Transverse colon (tissue), 4 donors: ENCODE measurements around the gene RASL10A. TPM values are rescaled to one million over a fixed set of nuclear protein-coding genes. Genes with fewer than 3 reads are reported as not detected.
A peak's percentile ranks its signal among the peaks of the same experiment; 100 is the strongest.

ENCODE experiments used
- DNase-seq: peaks from one replicate; pipeline ENCODE4 v3.0.0-alpha.2; 2019
- H3K27ac ChIP-seq, 4 donors: fragments of 200-600 bp; sonication (generic); 2 replicates each; pipeline ENCODE4 v1.5.1; 2016 to 2018; ENCODE audit warnings: inconsistent platforms in 4 of 4
- H3K27me3 ChIP-seq: fragments of 200-600 bp; sonication (generic); 2 replicates; pipeline ENCODE4 v1.5.1; 2017; ENCODE audit warnings: inconsistent platforms
- H3K36me3 ChIP-seq, 4 donors: fragments of 200-600 bp; sonication (generic); 2 replicates each; pipeline ENCODE4 v1.5.1; 2017 to 2019; ENCODE audit warnings: inconsistent platforms in 4 of 4
- H3K4me1 ChIP-seq, 4 donors: fragments of 200-600 bp; sonication (generic); 2 replicates each; pipeline ENCODE4 v1.5.1; 2017 to 2020; ENCODE audit warnings: inconsistent platforms in 4 of 4
- H3K4me3 ChIP-seq, 4 donors: fragments of 200-600 bp; sonication (generic); 1 replicate in 1 of 4; 2 replicates in 3 of 4; pipeline versions ENCODE4 v1.5.1 to v1.6.1; 2017 to 2019; ENCODE audit warnings: inconsistent platforms in 4 of 4
- H3K9me3 ChIP-seq, 2 donors: fragments of 200-600 bp; sonication (generic); 2 replicates each; pipeline ENCODE4 v1.5.1; 2017 to 2019; ENCODE audit warnings: inconsistent platforms in 2 of 2
- EP300 ChIP-seq: sonication (generic); formaldehyde crosslinking; IDR thresholded peaks from one replicate; pipeline ENCODE4 v1.6.1; 2017; ENCODE audit warnings: antibody characterized with exemption, low read depth
- POLR2A ChIP-seq: fragments of 450-650 bp; IDR thresholded peaks from one replicate; pipeline ENCODE4 v1.6.1; 2016; ENCODE audit warnings: antibody characterized with exemption, mild to moderate bottlenecking, moderate library complexity
- POLR2AphosphoS5 ChIP-seq, 3 donors: sonication (generic); formaldehyde crosslinking; IDR thresholded peaks; one replicate each; pipeline ENCODE4 v1.6.1; 2016; ENCODE audit warnings: antibody characterized with exemption in 3 of 3
- WGBS, 2 donors: methylation state at CpG; one replicate each; pipeline ENCODE4 v1.1.5; 2018; ENCODE audit warnings: low coverage in 1 of 2; 5-methylcytosine and 5-hydroxymethylcytosine counted together
- in situ Hi-C, 4 donors: fragments of 200-750 bp; cut with MboI; loops; one replicate each; pipeline versions ENCODE4 v1.15.0 to v1.15.1; 2017; ENCODE audit warnings: low sequenced_read_pairs in 3 of 4, low pct_ligation_motif_present in 1 of 4, low pct_unique_long_range_greater_than_20kb in 1 of 4
- intact Hi-C: fragments of 100-400 bp; cut with DNase I; formaldehyde crosslinking; loops from one replicate; pipeline ENCODE4 v1.15.1; 2023; ENCODE audit warnings: low total_unique reads
- total RNA-seq, 4 donors: library from RNA; depleted of rRNA; stranded (reverse); fragments of >200 nt; gene quantifications; one replicate each; pipeline ENCODE4 v1.1.0, GENCODE V29; 2016
- TF ChIP-seq, protein P1 (sequence below), 5 experiments: fragments of 200-600 bp in 3 of 5; fragments of 450-650 bp in 2 of 5; sonication (generic) in 3 of 5; IDR thresholded peaks; 1 replicate in 2 of 5; 2 replicates in 3 of 5; pipeline ENCODE4 v1.5.1; 2016 to 2017; ENCODE audit warnings: antibody characterized with exemption in 5 of 5, inconsistent platforms in 3 of 5, mild to moderate bottlenecking in 2 of 5, moderate library complexity in 1 of 5

The RASL10A gene
- total RNA-seq, 4 donors from 2014 or later = 1.2 to 5.0 (median 2.4) TPM; not detected in 1

DNA sequence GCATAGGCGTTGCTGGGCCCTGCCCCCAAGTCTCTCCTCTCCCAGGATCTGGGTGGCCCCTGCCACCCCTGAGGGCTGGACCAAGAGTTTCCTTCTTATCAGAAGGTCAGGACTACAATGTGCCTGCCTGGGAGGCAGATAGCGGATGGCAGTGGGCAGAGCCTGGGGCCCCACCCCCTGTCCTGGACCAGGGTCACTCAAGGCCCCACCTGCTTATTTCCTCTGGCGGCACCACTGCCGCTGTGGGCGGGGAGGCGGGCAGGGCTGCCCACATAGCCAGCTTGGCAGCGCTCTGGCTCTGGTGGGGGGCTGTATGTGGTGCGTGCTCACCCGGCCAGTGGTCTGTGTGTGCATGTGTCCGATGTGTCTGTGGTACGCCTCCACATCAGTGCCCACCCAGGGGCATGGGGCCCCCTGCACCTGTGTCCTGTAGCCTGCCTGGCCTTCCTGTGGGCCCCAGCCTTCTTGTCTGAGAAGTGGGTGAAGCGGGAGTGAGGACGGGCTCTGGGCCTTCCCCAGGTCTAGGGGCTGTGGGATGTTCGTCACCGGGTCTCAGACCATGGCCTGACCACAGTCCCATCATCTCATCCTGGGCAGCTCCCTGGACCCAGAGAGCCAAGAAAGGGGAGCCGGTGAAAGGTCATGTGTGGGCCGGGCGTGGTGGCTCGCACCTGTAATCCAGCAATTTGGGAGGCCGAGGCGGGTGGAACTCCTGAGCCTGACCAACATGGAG, 6.0 kb downstream of the RASL10A start:
- in situ Hi-C loops = no loop called here
- peaks cover 54 to 80% (median 66%) of the 10 kb centered on the region in 4 donors for H3K4me1 ChIP-seq
- H3K36me3 ChIP-seq = no peaks in the 10 kb centered on the region
- intact Hi-C loops = no loop called here
- WGBS, 2 donors = 70% methylated on average over 20 of the region's 21 CpGs; no CpG with 5 or more reads in 1 of the 2 donors
- H3K4me3 ChIP-seq = no peak overlapping the region
- DNase-seq = peak; percentile 50
- H3K27ac ChIP-seq = peak overlapping the region; percentile 84 to 96 (median 90)
- H3K9me3 ChIP-seq = no peaks in the 10 kb centered on the region
- peaks cover 13% of the 10 kb centered on the region for H3K27me3 ChIP-seq
- TF ChIP-seq POLR2AphosphoS5 (IDR thresholded peaks at IDR 0.05) (no peak), EP300 (no peak), POLR2A (no peak)
- TF ChIP-seq, protein P1, sequence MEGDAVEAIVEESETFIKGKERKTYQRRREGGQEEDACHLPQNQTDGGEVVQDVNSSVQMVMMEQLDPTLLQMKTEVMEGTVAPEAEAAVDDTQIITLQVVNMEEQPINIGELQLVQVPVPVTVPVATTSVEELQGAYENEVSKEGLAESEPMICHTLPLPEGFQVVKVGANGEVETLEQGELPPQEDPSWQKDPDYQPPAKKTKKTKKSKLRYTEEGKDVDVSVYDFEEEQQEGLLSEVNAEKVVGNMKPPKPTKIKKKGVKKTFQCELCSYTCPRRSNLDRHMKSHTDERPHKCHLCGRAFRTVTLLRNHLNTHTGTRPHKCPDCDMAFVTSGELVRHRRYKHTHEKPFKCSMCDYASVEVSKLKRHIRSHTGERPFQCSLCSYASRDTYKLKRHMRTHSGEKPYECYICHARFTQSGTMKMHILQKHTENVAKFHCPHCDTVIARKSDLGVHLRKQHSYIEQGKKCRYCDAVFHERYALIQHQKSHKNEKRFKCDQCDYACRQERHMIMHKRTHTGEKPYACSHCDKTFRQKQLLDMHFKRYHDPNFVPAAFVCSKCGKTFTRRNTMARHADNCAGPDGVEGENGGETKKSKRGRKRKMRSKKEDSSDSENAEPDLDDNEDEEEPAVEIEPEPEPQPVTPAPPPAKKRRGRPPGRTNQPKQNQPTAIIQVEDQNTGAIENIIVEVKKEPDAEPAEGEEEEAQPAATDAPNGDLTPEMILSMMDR (IDR thresholded peaks at IDR 0.05) = no peak

DNA sequence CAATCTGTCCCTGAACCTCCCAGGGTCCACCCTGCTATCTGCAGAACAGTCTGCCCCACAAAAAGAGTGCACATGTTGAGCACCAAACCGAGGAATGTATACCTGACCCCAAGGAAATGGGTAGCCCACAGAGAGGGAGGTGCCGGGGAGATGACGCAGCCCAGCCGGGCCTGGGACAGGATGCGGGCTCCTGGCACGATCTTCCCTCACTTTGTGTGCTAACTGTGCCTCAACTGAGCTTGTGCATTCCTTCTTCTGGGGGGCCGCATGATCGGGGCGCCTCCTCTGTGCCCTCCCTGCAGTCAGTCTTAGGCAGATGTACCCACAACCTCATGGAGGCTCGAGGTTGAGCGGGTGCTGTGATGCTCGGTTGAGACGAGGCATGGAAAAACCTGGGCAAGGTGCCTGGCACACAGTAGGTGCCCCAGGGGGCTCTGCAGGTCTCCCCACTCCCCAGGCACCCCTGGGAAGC, 6.7 kb downstream of the RASL10A start:
- TF ChIP-seq EP300 (no peak), POLR2A (no peak), POLR2AphosphoS5 (IDR thresholded peaks at IDR 0.05) (no peak)
- TF ChIP-seq, protein P1 (IDR thresholded peaks at IDR 0.05) = no peak
- in situ Hi-C loops = no loop called here
- peak; percentile 50 for DNase-seq
- Histone ChIP-seq H3K9me3 (no peaks in the 10 kb centered on the region), H3K4me3 (no peak overlapping the region), H3K27ac (peak overlapping the region; percentile 84 to 96 (median 90)), H3K4me1 (peaks cover 47 to 74% (median 59%) of the 10 kb centered on the region in 4 donors), H3K36me3 (no peaks in the 10 kb centered on the region), H3K27me3 (peaks cover 7% of the 10 kb centered on the region)
- WGBS, 2 donors = 61% methylated on average over 10 of the region's 13 CpGs; no CpG with 5 or more reads in 1 of the 2 donors
- intact Hi-C loops = no loop called here

DNA sequence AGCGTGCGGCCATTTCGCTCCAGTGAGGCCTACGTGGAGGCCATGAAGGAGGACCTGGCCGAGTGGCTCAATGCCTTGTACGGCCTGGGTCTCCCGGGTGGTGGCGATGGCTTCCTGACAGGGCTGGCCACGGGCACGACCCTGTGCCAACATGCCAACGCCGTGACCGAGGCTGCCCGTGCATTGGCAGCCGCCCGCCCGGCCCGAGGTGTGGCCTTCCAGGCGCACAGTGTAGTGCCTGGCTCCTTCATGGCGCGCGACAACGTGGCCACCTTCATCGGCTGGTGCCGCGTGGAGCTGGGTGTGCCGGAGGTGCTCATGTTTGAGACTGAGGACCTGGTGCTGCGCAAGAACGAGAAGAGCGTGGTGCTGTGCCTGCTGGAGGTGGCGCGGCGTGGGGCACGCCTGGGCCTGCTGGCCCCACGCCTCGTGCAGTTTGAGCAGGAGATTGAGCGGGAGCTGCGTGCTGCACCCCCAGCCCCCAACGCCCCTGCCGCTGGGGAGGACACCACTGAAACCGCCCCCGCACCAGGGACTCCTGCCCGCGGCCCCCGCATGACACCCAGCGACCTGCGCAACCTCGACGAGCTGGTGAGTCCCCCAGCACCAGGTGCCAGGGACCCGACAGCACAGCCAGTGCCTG, 7.2 kb downstream of the RASL10A start:
- TF ChIP-seq EP300 = no peak
- TF ChIP-seq, protein P1 (IDR thresholded peaks at IDR 0.05) = no peak
- TF ChIP-seq POLR2AphosphoS5 (IDR thresholded peaks at IDR 0.05) = no peak
- TF ChIP-seq POLR2A = no peak
- intact Hi-C loops = no loop called here
- Histone ChIP-seq H3K27ac (peak overlapping the region; percentile 84 to 96 (median 90)), H3K4me3 (peak overlapping the region in 2 of 4 donors; percentile 63 to 91), H3K27me3 (peaks cover 1% of the 10 kb centered on the region), H3K4me1 (peaks cover 42 to 70% (median 54%) of the 10 kb centered on the region in 4 donors), H3K36me3 (no peaks in the 10 kb centered on the region), H3K9me3 (no peaks in the 10 kb centered on the region)
- in situ Hi-C loops = no loop called here
- WGBS, 2 donors = 79% methylated on average over 43 of the region's 50 CpGs; no CpG with 5 or more reads in 1 of the 2 donors
- no peak for DNase-seq

DNA sequence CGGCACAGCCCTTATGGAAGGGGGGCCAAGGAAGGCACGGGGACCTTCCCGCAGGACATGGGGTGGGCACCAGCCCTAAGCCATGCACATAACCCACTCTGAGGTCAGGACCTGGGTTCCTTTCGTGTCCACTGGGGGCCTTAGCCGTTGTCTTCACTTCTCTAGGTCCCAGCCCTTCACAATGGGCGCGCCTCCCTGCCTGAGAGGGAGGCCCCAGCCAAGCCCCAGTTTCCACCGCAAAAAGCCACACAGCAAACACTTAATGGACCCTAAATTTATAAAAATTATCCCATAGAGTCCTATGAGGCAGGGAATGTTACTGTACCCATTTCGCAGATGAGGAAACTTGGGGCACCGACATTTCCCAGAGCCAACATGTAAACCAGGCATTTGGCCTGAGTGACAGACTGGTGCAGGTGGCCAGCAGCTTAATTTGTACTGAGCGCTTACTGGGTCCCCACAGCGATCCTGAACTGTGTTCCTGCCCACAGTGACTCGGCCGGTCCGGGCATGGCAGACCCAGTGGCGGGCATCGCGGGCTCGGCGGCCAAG, 7.8 kb downstream of the RASL10A start:
- Histone ChIP-seq H3K4me1 (peaks cover 38 to 70% (median 55%) of the 10 kb centered on the region in 4 donors), H3K36me3 (no peaks in the 10 kb centered on the region), H3K9me3 (no peaks in the 10 kb centered on the region), H3K27ac (peak overlapping the region; percentile 84 to 96 (median 90)), H3K27me3 (no peaks in the 10 kb centered on the region), H3K4me3 (peak overlapping the region; percentile 63 to 91 (median 78))
- TF ChIP-seq, protein P1 (IDR thresholded peaks at IDR 0.05) = no peak
- TF ChIP-seq EP300 = no peak
- no peak for TF ChIP-seq POLR2AphosphoS5 (IDR thresholded peaks at IDR 0.05)
- no peak for TF ChIP-seq POLR2A
- DNase-seq = no peak
- in situ Hi-C loops = no loop called here
- intact Hi-C loops = no loop called here
- 74% methylated on average over 20 of the region's 20 CpGs; no CpG with 5 or more reads in 1 of the 2 donors for WGBS, 2 donors
